Mucosa of stomach (tissue), 1 donor: ENCODE measurements around the gene HSPB9.
"Not testable (repeated sequence)": the region's sequence is repeated elsewhere in the genome, so short reads cannot be mapped to it uniquely, and the experiment has no call there.

Experiments
- H3K27me3 ChIP-seq: one replicate; pipeline ENCODE4 v1.7.0; 2013; ENCODE audit warnings: mild to moderate bottlenecking, low read length; ENCODE audit not compliant: control insufficient read depth, insufficient read depth
- H3K36me3 ChIP-seq: one replicate; pipeline ENCODE4 v1.7.0; 2013; ENCODE audit warnings: low read length; ENCODE audit not compliant: control insufficient read depth, insufficient read depth
- H3K4me1 ChIP-seq: one replicate; pipeline ENCODE4 v1.7.0; 2013; ENCODE audit warnings: mild to moderate bottlenecking, low read length; ENCODE audit not compliant: control insufficient read depth, insufficient read depth
- H3K4me3 ChIP-seq: one replicate; pipeline ENCODE4 v1.7.0; 2013; ENCODE audit warnings: low read length
- H3K9ac ChIP-seq: one replicate; pipeline ENCODE4 v1.7.0; 2013; ENCODE audit warnings: mild to moderate bottlenecking, low read length, moderate library complexity
- H3K9me3 ChIP-seq: one replicate; pipeline ENCODE4 v1.7.0; 2013; ENCODE audit warnings: mild to moderate bottlenecking, low read length, moderate library complexity; ENCODE audit not compliant: control insufficient read depth
- donor health status: Pancreatic carcinoma.

Gene HSPB9

GRCh38 chr17:42130310-42130936, 7.8 kb downstream of the HSPB9 start:
- Histone ChIP-seq H3K27me3 (no peaks in the 10 kb centered on the region), H3K9ac (no peak overlapping the region), H3K9me3 (no peaks in the 10 kb centered on the region), H3K4me1 (peaks cover 42% of the 10 kb centered on the region), H3K36me3 (peaks cover 7% of the 10 kb centered on the region), H3K4me3 (no peak overlapping the region)

- Histone ChIP-seq H3K27me3 (no peaks in the 10 kb centered on the region), H3K9me3 (no peaks in the 10 kb centered on the region), H3K4me1 (peaks cover 51% of the 10 kb centered on the region), H3K4me3 (no peak overlapping the region), H3K36me3 (peaks cover 7% of the 10 kb centered on the region), H3K9ac (no peak overlapping the region)
These were observed 8.6 kb downstream of the HSPB9 start for GRCh38 chr17:42131232-42131631.

GRCh38 chr17:42131981-42132432, 9.4 kb downstream of the HSPB9 start:
- peaks cover 7% of the 10 kb centered on the region for H3K36me3 ChIP-seq
- no peak overlapping the region for H3K9ac ChIP-seq
- no peaks in the 10 kb centered on the region for H3K27me3 ChIP-seq
- no peaks in the 10 kb centered on the region for H3K9me3 ChIP-seq
- H3K4me1 ChIP-seq = peaks cover 58% of the 10 kb centered on the region
- H3K4me3 ChIP-seq = no peak overlapping the region

GRCh38 chr17:42132941-42133340, 10.3 kb downstream of the HSPB9 start:
- Histone ChIP-seq H3K9me3 (no peaks in the 10 kb centered on the region), H3K27me3 (no peaks in the 10 kb centered on the region), H3K36me3 (peaks cover 7% of the 10 kb centered on the region), H3K4me3 (no peak overlapping the region), H3K9ac (peak overlapping the region; percentile 20), H3K4me1 (peaks cover 58% of the 10 kb centered on the region)

- H3K9ac ChIP-seq = peak overlapping the region; percentile 20
- H3K4me3 ChIP-seq = no peak overlapping the region
- H3K9me3 ChIP-seq = no peaks in the 10 kb centered on the region
- H3K27me3 ChIP-seq = no peaks in the 10 kb centered on the region
- peaks cover 63% of the 10 kb centered on the region for H3K4me1 ChIP-seq
- H3K36me3 ChIP-seq = peaks cover 7% of the 10 kb centered on the region
These were observed 10.9 kb downstream of the HSPB9 start for GRCh38 chr17:42133461-42134041.

GRCh38 chr17:42135151-42135550, 12.5 kb downstream of the HSPB9 start:
- H3K4me3 ChIP-seq = no peak overlapping the region
- H3K4me1 ChIP-seq = peaks cover 72% of the 10 kb centered on the region
- no peaks in the 10 kb centered on the region for H3K27me3 ChIP-seq
- no peaks in the 10 kb centered on the region for H3K9me3 ChIP-seq
- H3K36me3 ChIP-seq = no peaks in the 10 kb centered on the region
- peak overlapping the region; percentile 30 for H3K9ac ChIP-seq

- Histone ChIP-seq H3K9me3 (no peaks in the 10 kb centered on the region), H3K4me1 (peaks cover 69% of the 10 kb centered on the region), H3K36me3 (no peaks in the 10 kb centered on the region), H3K27me3 (no peaks in the 10 kb centered on the region), H3K4me3 (peak overlapping the region; percentile 49), H3K9ac (peak overlapping the region; percentile 71)
These were observed 13.4 kb downstream of the HSPB9 start for GRCh38 chr17:42135664-42136653.

- H3K4me1 ChIP-seq = peaks cover 67% of the 10 kb centered on the region
- H3K9me3 ChIP-seq = no peaks in the 10 kb centered on the region
- no peaks in the 10 kb centered on the region for H3K36me3 ChIP-seq
- peak overlapping the region; percentile 49 for H3K4me3 ChIP-seq
- H3K9ac ChIP-seq = peak overlapping the region; percentile 71
- no peaks in the 10 kb centered on the region for H3K27me3 ChIP-seq
These were observed 14.0 kb downstream of the HSPB9 start for GRCh38 chr17:42136654-42137051.

- H3K36me3 ChIP-seq = no peaks in the 10 kb centered on the region
- no peaks in the 10 kb centered on the region for H3K9me3 ChIP-seq
- H3K4me1 ChIP-seq = peaks cover 63% of the 10 kb centered on the region
- no peaks in the 10 kb centered on the region for H3K27me3 ChIP-seq
- no peak overlapping the region for H3K9ac ChIP-seq
- H3K4me3 ChIP-seq = no peak overlapping the region
These were observed 16.3 kb downstream of the HSPB9 start for GRCh38 chr17:42138749-42139492.

- not testable (repeated sequence) for H3K27me3 ChIP-seq, H3K9me3 ChIP-seq, H3K36me3 ChIP-seq, H3K9ac ChIP-seq, H3K4me3 ChIP-seq
- H3K4me1 ChIP-seq = peaks cover 46% of the 10 kb centered on the region
These were observed 18.1 kb downstream of the HSPB9 start for GRCh38 chr17:42140690-42141089.

- Histone ChIP-seq H3K4me3 (no peak overlapping the region), H3K27me3 (no peaks in the 10 kb centered on the region), H3K36me3 (no peaks in the 10 kb centered on the region), H3K9ac (no peak overlapping the region), H3K4me1 (peaks cover 39% of the 10 kb centered on the region), H3K9me3 (no peaks in the 10 kb centered on the region)
These were observed 18.8 kb downstream of the HSPB9 start for GRCh38 chr17:42141382-42141781.
